Activated naive CD8-positive, alpha-beta T cell treated with anti-CD3 and anti-CD28 coated beads, Interleukin-2, amount 10 ng/mL, durations not matched to agents 7 days and 5 days (primary cell): ENCODE measurements around the gene IDUA. TPM values are rescaled to one million over a fixed set of nuclear protein-coding genes. Genes with fewer than 3 reads are reported as not detected.

ENCODE experiments used
- ATAC-seq: fragments of 150-1000 bp; cut with Tn5 transposase; one replicate; pipeline ENCODE4 v1.10.0; 2021; ENCODE audit warnings: low read depth, moderate library complexity
- POLR2A ChIA-PET: fragments of 350-600 bp; sonication (Branson Sonifier 250); formaldehyde crosslinking; loops from one replicate; lab custom pipeline; 2021; ENCODE audit warnings: antibody characterized with exemption; lab: Charles Lee
- DNase-seq: peaks from one replicate; pipeline ENCODE4 v3.0.0; 2021
- H3K27ac Mint-ChIP-seq: one replicate; pipeline ENCODE4 v1.8.0; 2022; ENCODE audit warnings: mild to moderate bottlenecking, mixed read lengths
- H3K27me3 Mint-ChIP-seq: one replicate; pipeline ENCODE4 v1.8.0; 2022; ENCODE audit warnings: mild to moderate bottlenecking, moderate library complexity, mixed read lengths
- H3K36me3 Mint-ChIP-seq: one replicate; pipeline ENCODE4 v1.8.0; 2021; ENCODE audit warnings: mild to moderate bottlenecking, mixed read lengths
- H3K4me1 Mint-ChIP-seq: one replicate; pipeline ENCODE4 v1.8.0; 2021; ENCODE audit warnings: mixed read lengths
- H3K4me3 Mint-ChIP-seq: one replicate; pipeline ENCODE4 v1.8.0; 2022; ENCODE audit warnings: mild to moderate bottlenecking, moderate library complexity, mixed read lengths
- H3K9me3 Mint-ChIP-seq: one replicate; pipeline ENCODE4 v1.8.0; 2021; ENCODE audit warnings: mixed read lengths
- total RNA-seq, 2 experiments: library from RNA; stranded (reverse); gene quantifications; one replicate each; pipeline ENCODE4 v1.2.3, GENCODE V29; 2021

The IDUA gene
- total RNA-seq, 2 experiments from 2014 or later: 37.5 to 38.7 TPM

DNA sequence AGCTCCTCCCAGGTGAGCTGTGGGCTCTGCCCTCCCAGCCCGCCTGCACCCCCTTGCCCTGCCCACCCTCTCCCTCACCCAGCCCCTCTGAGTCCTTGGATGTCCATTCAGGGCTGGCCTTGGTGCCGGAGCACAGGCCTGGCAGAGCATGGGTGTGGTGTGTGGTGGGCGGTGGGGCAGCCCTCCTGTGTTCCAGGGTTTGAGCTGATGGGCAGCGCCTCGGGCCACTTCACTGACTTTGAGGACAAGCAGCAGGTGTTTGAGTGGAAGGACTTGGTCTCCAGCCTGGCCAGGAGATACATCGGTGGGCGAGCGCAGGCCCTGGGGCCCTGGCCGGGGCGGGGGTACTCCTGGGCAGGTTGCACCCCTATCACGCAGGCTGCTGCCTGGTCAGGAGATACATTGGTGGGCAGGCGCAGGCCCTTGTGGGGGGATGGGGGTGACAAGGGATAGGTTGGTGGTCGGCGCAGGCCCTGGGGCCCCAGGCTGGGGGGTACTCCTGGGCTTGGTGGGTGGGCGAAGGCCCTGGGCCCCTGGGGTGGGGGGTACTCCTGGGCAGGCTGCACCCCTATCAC lies 13.9 kb downstream of the IDUA start:
- no peak for ATAC-seq
- Mint-ChIP-seq H3K36me3 (no peaks in the 10 kb centered on the region), H3K27ac (no peak overlapping the region), H3K4me1 (no peaks in the 10 kb centered on the region), H3K4me3 (no peak overlapping the region), H3K9me3 (no peaks in the 10 kb centered on the region), H3K27me3 (peaks cover 34% of the 10 kb centered on the region)
- POLR2A ChIA-PET: no interaction called here
- no peak for DNase-seq

DNA sequence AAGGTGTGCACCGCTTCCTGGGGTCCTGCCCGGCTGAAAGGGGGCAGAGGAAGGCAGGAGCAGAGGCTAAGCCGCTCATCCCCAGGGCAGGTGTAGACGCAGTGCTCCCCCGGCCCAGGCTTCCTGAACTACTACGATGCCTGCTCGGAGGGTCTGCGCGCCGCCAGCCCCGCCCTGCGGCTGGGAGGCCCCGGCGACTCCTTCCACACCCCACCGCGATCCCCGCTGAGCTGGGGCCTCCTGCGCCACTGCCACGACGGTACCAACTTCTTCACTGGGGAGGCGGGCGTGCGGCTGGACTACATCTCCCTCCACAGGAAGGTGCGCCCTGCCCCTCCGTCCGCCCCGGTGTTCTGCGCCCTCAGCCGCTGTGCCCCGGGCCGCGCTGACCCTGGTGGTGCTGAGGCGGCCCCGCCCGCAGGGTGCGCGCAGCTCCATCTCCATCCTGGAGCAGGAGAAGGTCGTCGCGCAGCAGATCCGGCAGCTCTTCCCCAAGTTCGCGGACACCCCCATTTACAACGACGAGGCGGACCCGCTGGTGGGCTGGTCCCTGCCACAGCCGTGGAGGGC lies 14.8 kb downstream of the IDUA start:
- Mint-ChIP-seq H3K27me3 (peaks cover 36% of the 10 kb centered on the region), H3K9me3 (no peaks in the 10 kb centered on the region), H3K4me1 (no peaks in the 10 kb centered on the region), H3K36me3 (no peaks in the 10 kb centered on the region), H3K27ac (no peak overlapping the region), H3K4me3 (no peak overlapping the region)
- POLR2A ChIA-PET: no interaction called here
- DNase-seq (no peak), ATAC-seq (no peak)

DNA sequence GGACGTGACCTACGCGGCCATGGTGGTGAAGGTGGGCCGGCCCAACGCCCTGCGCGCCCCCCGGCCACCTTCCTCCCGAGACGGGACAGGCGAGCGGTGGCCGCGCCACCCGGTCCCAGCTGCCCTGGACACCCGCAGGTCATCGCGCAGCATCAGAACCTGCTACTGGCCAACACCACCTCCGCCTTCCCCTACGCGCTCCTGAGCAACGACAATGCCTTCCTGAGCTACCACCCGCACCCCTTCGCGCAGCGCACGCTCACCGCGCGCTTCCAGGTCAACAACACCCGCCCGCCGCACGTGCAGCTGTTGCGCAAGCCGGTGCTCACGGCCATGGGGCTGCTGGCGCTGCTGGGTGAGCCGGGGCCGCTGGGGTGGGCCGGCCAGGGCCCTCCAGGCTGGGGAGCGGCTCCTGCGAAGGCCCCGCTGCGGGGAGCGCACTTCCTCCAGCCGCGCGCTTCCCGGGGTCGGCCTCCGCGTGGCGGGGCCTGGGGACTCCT lies 15.3 kb downstream of the IDUA start:
- DNase-seq (no peak), ATAC-seq (peak; percentile 4)
- Mint-ChIP-seq H3K4me3 (no peak overlapping the region), H3K9me3 (no peaks in the 10 kb centered on the region), H3K27ac (no peak overlapping the region), H3K4me1 (no peaks in the 10 kb centered on the region), H3K27me3 (peaks cover 38% of the 10 kb centered on the region), H3K36me3 (no peaks in the 10 kb centered on the region)
- POLR2A ChIA-PET: no interaction called here

DNA sequence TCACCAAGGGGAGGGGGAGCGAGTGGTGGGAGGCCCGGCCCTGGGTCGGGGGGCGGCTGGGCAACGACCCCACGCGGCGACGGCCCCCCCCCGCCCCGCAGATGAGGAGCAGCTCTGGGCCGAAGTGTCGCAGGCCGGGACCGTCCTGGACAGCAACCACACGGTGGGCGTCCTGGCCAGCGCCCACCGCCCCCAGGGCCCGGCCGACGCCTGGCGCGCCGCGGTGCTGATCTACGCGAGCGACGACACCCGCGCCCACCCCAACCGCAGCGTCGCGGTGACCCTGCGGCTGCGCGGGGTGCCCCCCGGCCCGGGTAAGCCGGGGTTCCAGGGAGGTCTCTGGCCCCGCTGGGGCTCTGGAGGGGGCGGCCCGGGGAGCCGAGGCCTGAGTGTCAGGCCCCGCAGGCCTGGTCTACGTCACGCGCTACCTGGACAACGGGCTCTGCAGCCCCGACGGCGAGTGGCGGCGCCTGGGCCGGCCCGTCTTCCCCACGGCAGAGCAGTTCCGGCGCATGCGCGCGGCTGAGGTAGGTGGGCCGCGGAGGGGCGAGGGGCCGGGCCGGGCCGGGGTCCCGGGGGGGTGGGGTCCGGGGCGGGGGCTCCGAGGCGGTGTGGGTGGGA lies 15.9 kb downstream of the IDUA start:
- ATAC-seq (peak; percentile 8), DNase-seq (no peak)
- no peaks in the 10 kb centered on the region for H3K36me3 Mint-ChIP-seq
- POLR2A ChIA-PET: no interaction called here
- no peak overlapping the region for H3K27ac Mint-ChIP-seq
- H3K4me1 Mint-ChIP-seq: no peaks in the 10 kb centered on the region
- H3K27me3 Mint-ChIP-seq: peaks cover 41% of the 10 kb centered on the region
- no peak overlapping the region for H3K4me3 Mint-ChIP-seq
- no peaks in the 10 kb centered on the region for H3K9me3 Mint-ChIP-seq

DNA sequence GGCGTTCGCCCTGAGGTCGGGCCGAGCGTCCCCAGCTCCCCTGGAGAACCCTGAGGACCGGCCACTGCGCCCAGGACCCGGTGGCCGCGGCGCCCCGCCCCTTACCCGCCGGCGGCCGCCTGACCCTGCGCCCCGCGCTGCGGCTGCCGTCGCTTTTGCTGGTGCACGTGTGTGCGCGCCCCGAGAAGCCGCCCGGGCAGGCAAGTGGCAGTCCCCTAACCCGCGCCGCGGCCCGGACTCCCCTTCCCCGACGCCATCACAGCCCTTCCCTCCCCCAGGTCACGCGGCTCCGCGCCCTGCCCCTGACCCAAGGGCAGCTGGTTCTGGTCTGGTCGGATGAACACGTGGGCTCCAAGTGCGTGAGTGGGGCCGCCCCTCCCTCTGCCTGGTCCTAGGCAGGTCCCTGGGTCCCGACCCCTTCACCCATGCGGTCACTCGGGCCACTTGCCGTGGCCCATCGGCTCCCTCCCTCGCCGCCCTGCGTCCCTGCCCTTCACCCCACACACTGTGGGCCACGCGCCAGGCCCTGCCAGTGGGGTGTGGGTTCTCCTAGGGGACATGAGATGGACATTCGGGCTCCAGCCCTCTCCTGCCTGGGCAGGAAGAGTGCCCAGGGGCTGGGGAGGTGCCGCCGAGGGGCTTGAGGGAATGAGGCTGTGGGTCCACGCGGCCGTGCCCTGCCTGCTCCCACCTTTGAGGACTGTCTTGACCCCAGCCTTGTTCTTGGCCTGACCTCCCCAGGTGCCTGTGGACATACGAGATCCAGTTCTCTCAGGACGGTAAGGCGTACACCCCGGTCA lies 16.6 kb downstream of the IDUA start:
- Mint-ChIP-seq H3K36me3 (no peaks in the 10 kb centered on the region), H3K27ac (no peak overlapping the region), H3K4me1 (peaks cover under 1% of the 10 kb centered on the region), H3K9me3 (no peaks in the 10 kb centered on the region), H3K4me3 (no peak overlapping the region), H3K27me3 (peaks cover 44% of the 10 kb centered on the region)
- DNase-seq (no peak), ATAC-seq (no peak)
- POLR2A ChIA-PET: no interaction called here

DNA sequence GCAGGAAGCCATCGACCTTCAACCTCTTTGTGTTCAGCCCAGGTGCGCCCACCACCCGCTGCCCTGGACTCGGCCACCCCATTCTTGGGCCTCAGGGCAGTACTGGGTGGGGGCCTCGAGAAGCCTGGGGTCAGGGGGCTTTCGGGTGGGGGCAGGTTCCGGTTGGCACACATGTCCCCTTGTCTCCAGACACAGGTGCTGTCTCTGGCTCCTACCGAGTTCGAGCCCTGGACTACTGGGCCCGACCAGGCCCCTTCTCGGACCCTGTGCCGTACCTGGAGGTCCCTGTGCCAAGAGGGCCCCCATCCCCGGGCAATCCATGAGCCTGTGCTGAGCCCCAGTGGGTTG lies 17.2 kb downstream of the IDUA start:
- H3K27me3 Mint-ChIP-seq: peaks cover 42% of the 10 kb centered on the region
- POLR2A ChIA-PET: no interaction called here
- H3K36me3 Mint-ChIP-seq: no peaks in the 10 kb centered on the region
- H3K4me3 Mint-ChIP-seq: no peak overlapping the region
- DNase-seq: no peak
- H3K9me3 Mint-ChIP-seq: no peaks in the 10 kb centered on the region
- peaks cover 3% of the 10 kb centered on the region for H3K4me1 Mint-ChIP-seq
- ATAC-seq: no peak
- no peak overlapping the region for H3K27ac Mint-ChIP-seq

DNA sequence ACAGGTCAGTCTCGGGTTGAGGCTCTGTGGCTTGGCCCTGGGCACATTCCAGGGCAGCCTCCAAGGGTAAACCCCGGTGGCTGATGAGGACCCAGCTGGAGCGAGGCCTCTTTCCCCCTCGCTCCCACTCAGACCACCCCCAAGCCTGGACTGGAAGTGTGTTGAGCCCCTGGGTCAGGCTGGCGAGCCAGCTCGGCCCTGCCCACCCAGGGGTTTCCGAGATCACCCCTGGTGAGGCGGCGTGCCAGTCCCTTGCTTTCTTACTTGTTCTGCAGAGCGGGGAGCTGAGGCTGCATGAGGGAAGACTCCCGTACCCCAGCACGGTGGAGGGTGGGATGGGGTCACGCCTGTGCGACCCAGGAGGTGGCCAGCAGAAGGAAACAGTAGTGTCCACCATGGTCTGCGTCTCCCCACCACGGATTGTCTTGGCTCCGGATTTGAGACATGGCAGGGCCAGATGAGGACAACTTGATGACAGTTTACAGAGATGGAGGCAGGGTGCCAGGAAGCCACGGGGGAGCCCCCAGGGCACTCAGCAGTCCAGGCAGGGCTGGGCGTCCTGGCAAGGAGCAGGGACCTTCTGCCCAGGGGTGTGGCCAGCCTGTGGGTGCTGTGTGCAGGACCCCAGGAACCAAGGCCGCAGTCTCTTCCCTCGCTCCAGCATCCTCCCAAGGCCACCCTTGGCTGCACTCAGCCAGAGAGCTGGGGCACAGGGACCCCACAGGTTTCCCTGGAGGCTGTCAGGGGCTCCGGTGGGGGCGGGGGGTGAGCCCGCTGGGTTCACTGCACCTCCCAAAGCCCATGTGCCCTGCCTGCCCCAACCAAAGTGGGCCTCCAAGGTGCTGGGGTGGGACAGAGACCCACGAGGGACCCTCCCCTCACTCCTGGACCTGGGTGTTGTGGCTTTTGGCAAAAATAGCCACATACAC lies 18.0 kb downstream of the IDUA start:
- no peak overlapping the region for H3K4me3 Mint-ChIP-seq
- POLR2A ChIA-PET: no interaction called here
- DNase-seq: no peak
- peaks cover 4% of the 10 kb centered on the region for H3K4me1 Mint-ChIP-seq
- H3K9me3 Mint-ChIP-seq: no peaks in the 10 kb centered on the region
- no peak overlapping the region for H3K27ac Mint-ChIP-seq
- no peak for ATAC-seq
- peaks cover 40% of the 10 kb centered on the region for H3K27me3 Mint-ChIP-seq
- no peaks in the 10 kb centered on the region for H3K36me3 Mint-ChIP-seq

DNA sequence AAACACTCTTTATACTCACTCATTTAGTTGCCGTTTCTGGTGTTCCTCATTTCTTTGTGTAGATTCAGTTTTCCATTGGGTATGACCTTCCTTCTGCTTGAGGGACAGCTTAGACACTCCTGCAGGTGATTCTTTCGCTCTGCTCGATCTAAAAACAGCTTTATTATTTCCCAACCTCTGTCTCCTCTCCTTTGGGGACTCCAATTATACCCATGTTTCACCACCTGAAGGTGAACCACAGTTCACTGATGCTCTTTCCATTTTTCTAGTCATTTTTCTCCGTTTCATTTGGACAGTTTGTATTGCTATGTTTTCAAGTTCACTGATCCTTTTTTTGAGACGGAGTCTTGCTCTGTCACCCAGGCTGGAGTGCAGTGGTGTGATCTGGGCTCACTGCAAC lies 20.0 kb downstream of the IDUA start:
- POLR2A ChIA-PET: no interaction called here
- ATAC-seq: no peak

DNA sequence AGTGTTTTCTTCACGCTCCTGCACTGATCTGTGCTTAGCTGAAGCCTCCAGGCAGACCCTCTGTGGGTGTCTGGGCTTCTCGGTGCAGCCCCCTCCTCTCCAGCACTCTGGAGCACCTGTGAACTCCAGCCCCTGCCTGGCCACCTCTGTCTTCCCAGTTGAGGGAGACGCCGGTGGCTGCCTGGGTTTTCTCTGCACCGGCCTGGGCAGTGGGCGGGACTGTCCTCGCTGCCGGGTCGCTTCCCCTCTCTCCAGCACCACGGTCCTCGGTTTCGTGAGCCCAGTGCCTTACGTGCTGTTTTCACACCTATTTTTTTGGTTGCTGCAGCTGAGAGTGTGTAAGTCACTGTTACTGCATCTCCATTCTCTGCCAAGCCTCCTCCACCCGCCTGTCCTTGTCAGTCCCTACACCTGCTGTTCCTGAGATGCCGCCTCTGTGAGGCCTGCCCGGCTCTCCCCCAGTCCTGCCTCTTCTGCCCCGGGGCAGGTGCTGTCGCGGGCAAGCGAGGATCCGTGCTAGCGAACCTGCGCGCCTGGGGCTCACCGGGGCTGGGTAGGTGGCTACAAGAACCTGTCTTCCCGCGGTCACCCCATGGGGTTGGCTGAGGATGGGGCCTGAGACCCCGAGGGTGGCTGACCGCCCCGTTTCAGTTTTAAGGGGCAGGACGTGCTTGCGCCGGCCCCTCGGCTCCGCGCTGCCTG lies 22.1 kb downstream of the IDUA start:
- ATAC-seq (no peak), DNase-seq (peak; percentile 70)
- no peaks in the 10 kb centered on the region for H3K36me3 Mint-ChIP-seq
- peak overlapping the region; percentile 42 for H3K27ac Mint-ChIP-seq
- H3K9me3 Mint-ChIP-seq: no peaks in the 10 kb centered on the region
- POLR2A ChIA-PET: interaction anchor here (1.1 to 3.1 kb wide), 2 partner anchors 22 to 335 kb away, joined by 5 to 7 read pairs; partner anchors contain the start of genes ATP5ME, IDUA and MYL5
- peaks cover 12% of the 10 kb centered on the region for H3K4me1 Mint-ChIP-seq
- peak overlapping the region; percentile 78 for H3K4me3 Mint-ChIP-seq
- H3K27me3 Mint-ChIP-seq: peaks cover 29% of the 10 kb centered on the region

More for the DNA sequence above, 20.0 kb downstream of the IDUA start:
- no peak overlapping the region for H3K4me3 Mint-ChIP-seq
- H3K4me1 Mint-ChIP-seq: peaks cover 9% of the 10 kb centered on the region
- H3K27me3 Mint-ChIP-seq: peaks cover 33% of the 10 kb centered on the region
- no peak for DNase-seq
- H3K9me3 Mint-ChIP-seq: no peaks in the 10 kb centered on the region
- H3K36me3 Mint-ChIP-seq: no peaks in the 10 kb centered on the region
- H3K27ac Mint-ChIP-seq: no peak overlapping the region

DNA sequence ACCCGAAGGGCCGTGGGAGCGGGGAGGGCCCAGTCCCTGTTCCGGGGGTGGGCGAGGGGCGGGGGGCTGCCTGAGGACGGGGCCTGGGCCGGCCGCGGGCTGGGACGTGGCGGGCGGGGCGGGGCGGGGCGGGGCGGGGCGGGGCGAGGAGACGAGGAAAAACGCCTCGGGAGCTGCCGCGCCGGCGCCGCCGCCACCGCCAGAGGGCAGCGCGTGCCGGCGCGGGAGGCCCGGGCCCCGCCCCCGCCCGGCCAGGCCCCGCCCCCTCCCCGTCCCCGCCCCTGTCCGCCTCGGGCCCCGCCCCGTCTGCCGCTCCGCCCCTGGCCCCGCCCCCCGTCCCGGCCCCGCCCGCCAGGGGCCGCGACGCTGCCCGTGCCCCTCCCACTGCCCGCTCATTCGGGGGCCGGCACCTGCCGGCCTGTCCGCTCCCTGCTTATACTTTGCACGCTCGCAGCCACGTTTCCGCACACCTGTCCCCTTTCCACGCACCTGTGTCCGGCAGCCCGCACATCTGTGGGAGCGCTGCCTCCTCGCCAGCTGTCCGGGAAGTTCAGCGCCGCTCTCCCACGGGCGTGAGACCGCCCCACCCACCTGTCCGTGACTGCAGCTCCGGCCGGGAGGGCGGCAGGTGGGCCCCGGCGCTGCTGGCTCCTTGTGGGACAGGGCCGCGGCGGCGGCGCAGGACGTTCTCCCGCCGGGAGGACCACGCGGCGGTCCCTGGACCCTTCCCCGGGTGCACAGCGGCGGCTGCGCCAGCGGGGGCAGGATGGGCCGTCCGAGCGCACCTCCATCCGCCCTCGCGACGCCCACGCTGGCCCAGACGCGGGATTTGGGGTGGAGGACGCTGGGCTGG lies 22.9 kb downstream of the IDUA start:
- POLR2A ChIA-PET: interaction anchor here (0.6 to 3.1 kb wide), 4 partner anchors 23 to 336 kb away, joined by 3 to 7 read pairs (median 4); partner anchors contain the start of genes ATP5ME, IDUA and MYL5
- H3K27ac Mint-ChIP-seq: peak overlapping the region; percentile 97

DNA sequence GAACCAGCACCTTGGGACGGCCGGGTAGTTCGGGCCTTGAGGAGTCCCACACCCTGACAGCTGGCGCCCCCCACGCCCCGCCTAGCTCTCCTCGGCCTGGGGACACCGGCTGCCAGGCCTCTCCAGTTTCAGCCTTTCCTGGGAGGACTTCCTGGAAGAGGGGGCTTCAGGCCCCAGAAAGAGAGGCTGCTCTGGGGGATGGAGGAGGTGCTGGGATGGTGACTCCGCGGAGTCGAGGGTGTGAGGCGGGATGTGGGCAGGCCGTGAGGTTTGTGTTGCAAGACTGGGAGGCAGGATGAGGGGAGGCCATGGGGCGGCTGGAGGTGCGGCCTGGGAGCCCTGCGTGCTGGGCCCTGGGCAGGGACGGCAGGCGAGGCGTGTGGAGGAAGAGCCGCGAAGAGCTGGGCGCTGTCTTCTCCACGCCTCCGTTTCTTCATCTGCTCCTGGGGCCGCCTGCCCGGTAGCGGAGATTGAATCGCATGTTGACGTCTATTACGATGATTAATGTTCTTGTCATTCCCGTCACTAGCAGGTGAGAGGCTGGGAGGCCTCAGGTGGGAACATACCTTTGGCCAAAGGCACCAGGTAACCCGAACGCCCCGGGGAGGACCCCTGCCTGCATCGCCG lies 23.7 kb downstream of the IDUA start:
- Mint-ChIP-seq H3K27ac (peak overlapping the region; percentile 97), H3K9me3 (no peaks in the 10 kb centered on the region), H3K4me1 (peaks cover 13% of the 10 kb centered on the region), H3K36me3 (no peaks in the 10 kb centered on the region), H3K27me3 (peaks cover 28% of the 10 kb centered on the region), H3K4me3 (peak overlapping the region; percentile 91)
- DNase-seq (peak; percentile 83), ATAC-seq (peak; percentile 65)
- POLR2A ChIA-PET: interaction anchor here (0.6 to 3.1 kb wide), 7 partner anchors 73 to 337 kb away, joined by 3 to 7 read pairs (median 4); partner anchors contain the start of genes ATP5ME, GAK, MYL5 and TMEM175

More for the DNA sequence above, 22.9 kb downstream of the IDUA start:
- Mint-ChIP-seq H3K36me3 (no peaks in the 10 kb centered on the region), H3K27me3 (peaks cover 28% of the 10 kb centered on the region), H3K4me3 (peak overlapping the region; percentile 91), H3K4me1 (peaks cover 13% of the 10 kb centered on the region), H3K9me3 (no peaks in the 10 kb centered on the region)
- ATAC-seq: peak; percentile 25
- peak; percentile 87 for DNase-seq
